Vagina (tissue), 2 donors: ENCODE results near the gene UBE2O.

Source experiments
- CTCF ChIP-seq, 3 experiments: fragments of 450-650 bp in 2 of 3; fragments of 200-600 bp in 1 of 3; sonication (generic) in 1 of 3; IDR thresholded peaks; one replicate each; pipeline ENCODE4 v1.5.1; 2017 to 2019; ENCODE audit warnings: antibody characterized with exemption in 3 of 3, mild to moderate bottlenecking in 2 of 3, moderate library complexity in 2 of 3
- POLR2A ChIP-seq, 2 donors: fragments of 450-650 bp; IDR thresholded peaks; one replicate each; pipeline ENCODE4 v1.6.1; 2017; ENCODE audit warnings: antibody characterized with exemption in 2 of 2, mild to moderate bottlenecking in 2 of 2, moderate library complexity in 2 of 2
- POLR2AphosphoS5 ChIP-seq, 2 donors: sonication (generic); formaldehyde crosslinking; IDR thresholded peaks; one replicate each; pipeline ENCODE4 v1.9.0; 2017; ENCODE audit warnings: antibody characterized with exemption in 2 of 2, mild to moderate bottlenecking in 2 of 2, low read depth in 1 of 2; ENCODE audit not compliant: insufficient read depth in 1 of 2

- TF ChIP-seq POLR2A (IDR thresholded peaks at IDR 0.05) = no peak
- TF ChIP-seq POLR2AphosphoS5 (IDR thresholded peaks at IDR 0.05; ENCODE audit: insufficient read depth in 1 of 2, low read depth in 1 of 2) = no peak
- TF ChIP-seq CTCF (IDR thresholded peaks at IDR 0.05) = no peak
Observed at GRCh38 chr17:76386966-76387765, 65.8 kb downstream of the UBE2O start.
